ENCODE data around the gene XCR1. TPM values are rescaled to one million over a fixed set of nuclear protein-coding genes. Genes with fewer than 3 reads are reported as not detected.
"Not testable (repeated sequence)": the region's sequence is repeated elsewhere in the genome, so short reads cannot be mapped to it uniquely, and the experiment has no call there.

XCR1 gene
- total and polyA plus RNA-seq, 12 donors = 0.01 to 0.72 (median 0.09) TPM; not detected in 7

DNA sequence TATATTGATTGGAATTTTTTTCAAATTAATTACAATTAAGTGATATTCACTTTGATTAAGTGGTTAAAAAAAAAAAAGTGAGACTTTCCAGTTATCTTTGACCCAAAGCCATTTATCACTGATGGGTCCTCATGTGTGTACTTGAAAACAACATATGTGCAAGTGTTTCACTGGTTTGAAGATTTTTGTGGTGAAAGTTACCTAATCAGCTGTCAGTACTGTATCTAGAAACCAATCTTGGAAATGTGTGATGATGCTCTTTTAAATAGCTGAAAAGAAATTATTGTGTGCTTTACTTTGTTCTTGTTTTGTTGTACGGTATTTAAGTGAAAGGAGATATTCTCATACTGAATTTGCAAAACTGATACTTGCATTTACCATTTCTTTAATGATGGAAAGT, 11.6 kb upstream of the XCR1 start:
- peaks cover 0 to 4% (median 0%) of the 10 kb centered on the region in 7 donors for H3K27me3 ChIP-seq
- no peaks in the 10 kb centered on the region for H3K4me1 ChIP-seq
- TF ChIP-seq, protein P1, sequence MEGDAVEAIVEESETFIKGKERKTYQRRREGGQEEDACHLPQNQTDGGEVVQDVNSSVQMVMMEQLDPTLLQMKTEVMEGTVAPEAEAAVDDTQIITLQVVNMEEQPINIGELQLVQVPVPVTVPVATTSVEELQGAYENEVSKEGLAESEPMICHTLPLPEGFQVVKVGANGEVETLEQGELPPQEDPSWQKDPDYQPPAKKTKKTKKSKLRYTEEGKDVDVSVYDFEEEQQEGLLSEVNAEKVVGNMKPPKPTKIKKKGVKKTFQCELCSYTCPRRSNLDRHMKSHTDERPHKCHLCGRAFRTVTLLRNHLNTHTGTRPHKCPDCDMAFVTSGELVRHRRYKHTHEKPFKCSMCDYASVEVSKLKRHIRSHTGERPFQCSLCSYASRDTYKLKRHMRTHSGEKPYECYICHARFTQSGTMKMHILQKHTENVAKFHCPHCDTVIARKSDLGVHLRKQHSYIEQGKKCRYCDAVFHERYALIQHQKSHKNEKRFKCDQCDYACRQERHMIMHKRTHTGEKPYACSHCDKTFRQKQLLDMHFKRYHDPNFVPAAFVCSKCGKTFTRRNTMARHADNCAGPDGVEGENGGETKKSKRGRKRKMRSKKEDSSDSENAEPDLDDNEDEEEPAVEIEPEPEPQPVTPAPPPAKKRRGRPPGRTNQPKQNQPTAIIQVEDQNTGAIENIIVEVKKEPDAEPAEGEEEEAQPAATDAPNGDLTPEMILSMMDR (IDR thresholded peaks at IDR 0.05) = no peak
- ATAC-seq (no peak), DNase-seq (no peak)
- intact Hi-C loops (cut with DNase I) = no loop called here
- no peak overlapping the region for H3K4me3 ChIP-seq
- H3K9me3 ChIP-seq = peaks cover 0 to 4% (median 0%) of the 10 kb centered on the region in 11 donors
- no peak overlapping the region for H3K27ac ChIP-seq
- 89% methylated on average over 1 of the region's 1 CpG for WGBS, 2 donors
- no peaks in the 10 kb centered on the region for H3K36me3 ChIP-seq

DNA sequence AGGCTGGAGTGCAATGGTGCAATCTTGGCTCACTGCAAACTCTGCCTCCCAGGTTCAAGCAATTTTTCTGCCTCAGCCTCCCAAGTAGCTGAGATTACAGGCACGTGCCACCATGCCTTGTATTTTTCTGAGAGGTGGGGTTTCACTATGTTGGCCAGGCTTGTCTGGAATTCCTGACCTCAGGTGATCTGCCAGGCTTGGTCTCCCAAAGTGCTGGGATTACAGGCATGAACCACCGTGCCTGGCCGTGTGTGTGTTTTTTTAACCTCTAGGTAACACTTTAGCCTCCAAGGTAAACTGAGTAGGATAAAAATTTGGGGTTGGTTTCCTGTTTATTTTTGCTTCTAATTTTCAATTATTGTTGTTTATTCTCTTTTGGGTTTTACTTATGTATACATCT, 10.8 kb upstream of the XCR1 start:
- intact Hi-C loops (cut with DNase I); ATAC-seq: not testable (repeated sequence)
- 76% methylated on average over 3 of the region's 3 CpGs for WGBS, 2 donors

DNA sequence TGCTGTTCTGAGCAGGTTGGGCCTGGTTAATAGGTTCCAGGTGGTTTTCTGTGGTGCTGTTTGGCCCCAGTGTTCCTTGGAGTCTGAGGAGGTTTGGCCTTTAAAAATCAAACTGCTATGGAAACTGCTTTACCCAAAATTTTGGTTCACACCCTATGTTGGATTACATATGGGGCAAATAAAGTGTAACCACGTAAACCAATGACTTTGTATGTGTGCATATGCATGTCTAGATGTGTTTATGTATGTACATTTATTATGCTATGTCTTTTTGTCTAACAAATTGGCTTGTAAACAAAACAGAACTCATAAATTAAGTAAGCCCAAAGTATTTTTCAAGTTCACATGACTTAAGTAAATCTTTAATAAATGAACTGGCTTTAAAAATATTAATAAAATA, 8.9 kb upstream of the XCR1 start:
- 73 to 78% methylated on average over 1 of the region's 1 CpG for WGBS, 2 donors
- DNase-seq (no peak), ATAC-seq (no peak)
- no peaks in the 10 kb centered on the region for H3K4me1 ChIP-seq
- peaks cover 0 to 3% (median 0%) of the 10 kb centered on the region in 7 donors for H3K27me3 ChIP-seq
- no peak overlapping the region for H3K4me3 ChIP-seq
- H3K27ac ChIP-seq = no peak overlapping the region
- TF ChIP-seq, protein P1 (IDR thresholded peaks at IDR 0.05) = no peak
- no peaks in the 10 kb centered on the region for H3K36me3 ChIP-seq
- intact Hi-C loops (cut with DNase I) = no loop called here
- no peaks in the 10 kb centered on the region for H3K9me3 ChIP-seq

More for the DNA sequence above, 10.8 kb upstream of the XCR1 start:
- H3K27ac ChIP-seq, H3K27me3 ChIP-seq, H3K36me3 ChIP-seq, H3K4me3 ChIP-seq, H3K4me1 ChIP-seq, H3K9me3 ChIP-seq, DNase-seq: not testable (repeated sequence)

DNA sequence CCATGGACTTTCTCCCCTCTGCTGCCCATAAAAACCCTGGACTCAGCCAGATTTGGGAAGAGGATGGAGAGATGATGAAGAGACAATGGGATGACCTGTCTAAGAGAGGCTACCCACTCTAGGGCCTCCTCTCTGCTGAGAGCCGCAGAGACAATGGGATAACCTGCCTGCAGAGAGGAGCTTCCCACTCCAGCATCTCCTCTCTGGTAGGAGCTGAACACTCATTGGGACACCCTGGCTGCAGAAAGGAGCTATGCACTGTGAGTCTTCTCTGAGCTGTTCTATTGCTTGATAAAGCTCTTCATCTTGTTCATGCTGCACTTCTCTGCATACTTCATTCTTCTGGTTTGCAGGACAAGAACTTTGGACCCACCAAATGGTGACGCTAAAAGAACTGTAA, 4.5 kb upstream of the XCR1 start:
- Histone ChIP-seq H3K36me3 (no peaks in the 10 kb centered on the region), H3K4me1 (peaks cover 0 to 3% (median 0%) of the 10 kb centered on the region in 9 donors), H3K27ac (no peak overlapping the region), H3K4me3 (no peak overlapping the region), H3K27me3 (peaks cover 0 to 3% (median 0%) of the 10 kb centered on the region in 7 donors), H3K9me3 (peaks cover 0 to 31% (median 11%) of the 10 kb centered on the region in 11 donors)
- no peak for DNase-seq
- no peak for ATAC-seq
- intact Hi-C loops (cut with DNase I) = no loop called here
- TF ChIP-seq, protein P1 (IDR thresholded peaks at IDR 0.05) = no peak
- WGBS, 2 donors = 96 to 98% methylated on average over 2 of the region's 2 CpGs

DNA sequence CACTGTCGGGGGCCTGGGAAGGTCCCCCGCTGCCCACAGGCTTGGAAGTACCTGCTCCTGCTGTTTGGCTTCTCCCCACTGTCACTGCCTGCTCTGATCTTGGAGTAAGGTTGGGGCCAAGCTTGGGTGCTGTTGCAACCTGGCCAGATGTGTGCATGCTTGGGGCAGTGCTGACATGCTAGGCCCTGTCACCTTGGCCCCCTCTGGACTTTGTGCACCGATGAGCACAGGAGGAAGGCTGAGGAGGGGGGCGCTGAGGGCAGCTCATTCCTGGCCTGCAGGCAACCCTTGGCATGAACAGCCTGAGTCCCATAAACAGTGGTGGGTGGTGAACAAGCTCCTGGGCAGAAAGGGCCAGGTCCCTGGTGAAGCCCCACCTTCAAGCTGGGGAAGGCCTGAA, 4.0 kb upstream of the XCR1 start:
- Histone ChIP-seq H3K36me3 (no peaks in the 10 kb centered on the region), H3K4me3 (no peak overlapping the region), H3K27ac (no peak overlapping the region), H3K4me1 (peaks cover 0 to 3% (median 0%) of the 10 kb centered on the region in 9 donors), H3K27me3 (peaks cover 0 to 3% (median 0%) of the 10 kb centered on the region in 7 donors), H3K9me3 (peaks cover 0 to 34% (median 11%) of the 10 kb centered on the region in 11 donors)
- intact Hi-C loops (cut with DNase I) = no loop called here
- no peak for DNase-seq
- no peak for ATAC-seq
- 71 to 91% methylated on average over 4 of the region's 4 CpGs for WGBS, 2 donors
- TF ChIP-seq, protein P1 (IDR thresholded peaks at IDR 0.05) = no peak
